Osteocyte (in vitro differentiated cells): ENCODE results near the gene GRM4. TPM values are rescaled to one million over a fixed set of nuclear protein-coding genes. Genes with fewer than 3 reads are reported as not detected.

Experiments
- DNase-seq: peaks from one replicate; pipeline ENCODE4 v3.0.0; 2021; ENCODE audit warnings: mixed read lengths; ENCODE audit not compliant: unreplicated experiment; ENCODE audit errors: extremely low spot score
- H3K27ac Mint-ChIP-seq: one replicate; pipeline ENCODE4 v1.8.0; 2021; ENCODE audit warnings: mild to moderate bottlenecking, mixed read lengths; ENCODE audit not compliant: unreplicated experiment
- H3K27me3 Mint-ChIP-seq: one replicate; pipeline ENCODE4 v1.8.0; 2021; ENCODE audit warnings: mixed read lengths; ENCODE audit not compliant: unreplicated experiment
- H3K36me3 Mint-ChIP-seq: one replicate; pipeline ENCODE4 v1.8.0; 2021; ENCODE audit warnings: mixed read lengths; ENCODE audit not compliant: unreplicated experiment
- H3K4me1 Mint-ChIP-seq: one replicate; pipeline ENCODE4 v1.8.0; 2021; ENCODE audit warnings: mixed read lengths; ENCODE audit not compliant: unreplicated experiment
- H3K4me3 Mint-ChIP-seq: one replicate; pipeline ENCODE4 v1.8.0; 2021; ENCODE audit warnings: mild to moderate bottlenecking, moderate library complexity, mixed read lengths; ENCODE audit not compliant: unreplicated experiment
- H3K9me3 Mint-ChIP-seq: one replicate; pipeline ENCODE4 v1.8.0; 2021; ENCODE audit warnings: mixed read lengths; ENCODE audit not compliant: unreplicated experiment
- CTCF ChIP-seq: fragments of 200-600 bp; sonication (generic); IDR thresholded peaks from 2 replicates; pipeline ENCODE4 v1.5.0; 2021; ENCODE audit warnings: antibody characterized with exemption, mild to moderate bottlenecking, moderate library complexity
- total RNA-seq: library from RNA; stranded (reverse); gene quantifications from 2 replicates; pipeline ENCODE4 v1.2.1, GENCODE V29; 2021

Gene GRM4
- total RNA-seq, 1 donor from 2014 or later: 0.40 TPM

GRCh38 chr6:34065466-34066217 lies 80.2 kb downstream of the GRM4 start:
- Mint-ChIP-seq H3K27ac (no peak overlapping the region), H3K4me3 (no peak overlapping the region), H3K4me1 (no peaks in the 10 kb centered on the region), H3K27me3 (peaks cover 38% of the 10 kb centered on the region), H3K36me3 (no peaks in the 10 kb centered on the region), H3K9me3 (no peaks in the 10 kb centered on the region)
- no peak for DNase-seq
- TF ChIP-seq CTCF: no peak

GRCh38 chr6:34064675-34065074 lies 81.2 kb downstream of the GRM4 start:
- Mint-ChIP-seq H3K4me3 (no peak overlapping the region), H3K4me1 (peaks cover 2% of the 10 kb centered on the region), H3K27ac (no peak overlapping the region), H3K9me3 (no peaks in the 10 kb centered on the region), H3K36me3 (no peaks in the 10 kb centered on the region), H3K27me3 (peaks cover 38% of the 10 kb centered on the region)
- DNase-seq: no peak
- no peak for TF ChIP-seq CTCF

- H3K27ac Mint-ChIP-seq: no peak overlapping the region
- peaks cover 38% of the 10 kb centered on the region for H3K27me3 Mint-ChIP-seq
- no peak for TF ChIP-seq CTCF
- H3K36me3 Mint-ChIP-seq: no peaks in the 10 kb centered on the region
- no peaks in the 10 kb centered on the region for H3K9me3 Mint-ChIP-seq
- no peak overlapping the region for H3K4me3 Mint-ChIP-seq
- DNase-seq: no peak
- peaks cover 10% of the 10 kb centered on the region for H3K4me1 Mint-ChIP-seq
Measured at GRCh38 chr6:34063651-34064050, 82.2 kb downstream of the GRM4 start.

GRCh38 chr6:34062815-34063214 lies 83.1 kb downstream of the GRM4 start:
- no peak for DNase-seq
- peaks cover 10% of the 10 kb centered on the region for H3K4me1 Mint-ChIP-seq
- peaks cover 36% of the 10 kb centered on the region for H3K27me3 Mint-ChIP-seq
- H3K27ac Mint-ChIP-seq: no peak overlapping the region
- H3K36me3 Mint-ChIP-seq: no peaks in the 10 kb centered on the region
- no peak for TF ChIP-seq CTCF
- H3K4me3 Mint-ChIP-seq: no peak overlapping the region
- H3K9me3 Mint-ChIP-seq: no peaks in the 10 kb centered on the region

- H3K27ac Mint-ChIP-seq: no peak overlapping the region
- H3K4me3 Mint-ChIP-seq: no peak overlapping the region
- DNase-seq: no peak
- H3K4me1 Mint-ChIP-seq: peaks cover 10% of the 10 kb centered on the region
- H3K36me3 Mint-ChIP-seq: no peaks in the 10 kb centered on the region
- TF ChIP-seq CTCF: no peak
- H3K9me3 Mint-ChIP-seq: no peaks in the 10 kb centered on the region
- H3K27me3 Mint-ChIP-seq: peaks cover 32% of the 10 kb centered on the region
Measured at GRCh38 chr6:34062156-34062555, 83.7 kb downstream of the GRM4 start.
